ENCODE measurements around the gene GRIN3B.

Gene GRIN3B

GRCh38 chr19:1017115-1017905, 17.1 kb downstream of the GRIN3B start:
- no peaks in the 10 kb centered on the region for H3K36me3 Mint-ChIP-seq (ENCODE audit: low read depth)
- H3K9me3 Mint-ChIP-seq, result no peaks in the 10 kb centered on the region
- H3K4me3 Mint-ChIP-seq, result peak overlapping the region; percentile 50
- no peaks in the 10 kb centered on the region for H3K27me3 Mint-ChIP-seq (ENCODE audit: low read depth, poor library complexity)
- no peak for TF ChIP-seq CTCF (IDR thresholded peaks at IDR 0.05)
- peaks cover 40% of the 10 kb centered on the region for H3K4me1 Mint-ChIP-seq
- H3K27ac Mint-ChIP-seq, result peak overlapping the region; percentile 68
- DNase-seq, result no peak

GRCh38 chr19:1017906-1018305, 17.7 kb downstream of the GRIN3B start:
- TF ChIP-seq CTCF (IDR thresholded peaks at IDR 0.05), result no peak
- Mint-ChIP-seq H3K36me3 (ENCODE audit: low read depth) (no peaks in the 10 kb centered on the region), H3K4me3 (no peak overlapping the region), H3K27me3 (ENCODE audit: low read depth, poor library complexity) (no peaks in the 10 kb centered on the region), H3K4me1 (peaks cover 40% of the 10 kb centered on the region), H3K27ac (no peak overlapping the region), H3K9me3 (no peaks in the 10 kb centered on the region)
- no peak for DNase-seq

- Mint-ChIP-seq H3K9me3 (no peaks in the 10 kb centered on the region), H3K4me3 (peak overlapping the region; percentile 91), H3K27ac (no peak overlapping the region), H3K27me3 (ENCODE audit: low read depth, poor library complexity) (no peaks in the 10 kb centered on the region), H3K36me3 (ENCODE audit: low read depth) (no peaks in the 10 kb centered on the region), H3K4me1 (peaks cover 40% of the 10 kb centered on the region)
- TF ChIP-seq CTCF (IDR thresholded peaks at IDR 0.05), result no peak
- DNase-seq, result no peak
Observed at GRCh38 chr19:1018393-1018792, 18.2 kb downstream of the GRIN3B start.

- no peaks in the 10 kb centered on the region for H3K27me3 Mint-ChIP-seq (ENCODE audit: low read depth, poor library complexity)
- no peak overlapping the region for H3K27ac Mint-ChIP-seq
- DNase-seq, result no peak
- no peaks in the 10 kb centered on the region for H3K36me3 Mint-ChIP-seq (ENCODE audit: low read depth)
- H3K4me1 Mint-ChIP-seq, result peaks cover 40% of the 10 kb centered on the region
- H3K4me3 Mint-ChIP-seq, result peak overlapping the region; percentile 91
- no peaks in the 10 kb centered on the region for H3K9me3 Mint-ChIP-seq
- no peak for TF ChIP-seq CTCF (IDR thresholded peaks at IDR 0.05)
Observed at GRCh38 chr19:1018932-1019615, 18.9 kb downstream of the GRIN3B start.

GRCh38 chr19:1019616-1019961, 19.4 kb downstream of the GRIN3B start:
- no peaks in the 10 kb centered on the region for H3K27me3 Mint-ChIP-seq (ENCODE audit: low read depth, poor library complexity)
- TF ChIP-seq CTCF (IDR thresholded peaks at IDR 0.05), result no peak
- peaks cover 40% of the 10 kb centered on the region for H3K4me1 Mint-ChIP-seq
- H3K27ac Mint-ChIP-seq, result no peak overlapping the region
- DNase-seq, result no peak
- H3K4me3 Mint-ChIP-seq, result peak overlapping the region; percentile 91
- H3K9me3 Mint-ChIP-seq, result no peaks in the 10 kb centered on the region
- no peaks in the 10 kb centered on the region for H3K36me3 Mint-ChIP-seq (ENCODE audit: low read depth)

All from nephron progenitor cell (in vitro differentiated cells).